22Rv1 (cell line): ENCODE measurements around the gene HAUS7.

ENCODE experiments used
- ZFX ChIP-seq: fragments of 450-650 bp; IDR thresholded peaks from 2 replicates; pipeline ENCODE4 v1.6.1; 2017; ENCODE audit warnings: antibody characterized with exemption, borderline replicate concordance
- TF ChIP-seq, protein P1 (sequence below): fragments of 450-650 bp; IDR thresholded peaks from 2 replicates; pipeline ENCODE4 v1.5.1; 2017; ENCODE audit warnings: mild to moderate bottlenecking

DNA sequence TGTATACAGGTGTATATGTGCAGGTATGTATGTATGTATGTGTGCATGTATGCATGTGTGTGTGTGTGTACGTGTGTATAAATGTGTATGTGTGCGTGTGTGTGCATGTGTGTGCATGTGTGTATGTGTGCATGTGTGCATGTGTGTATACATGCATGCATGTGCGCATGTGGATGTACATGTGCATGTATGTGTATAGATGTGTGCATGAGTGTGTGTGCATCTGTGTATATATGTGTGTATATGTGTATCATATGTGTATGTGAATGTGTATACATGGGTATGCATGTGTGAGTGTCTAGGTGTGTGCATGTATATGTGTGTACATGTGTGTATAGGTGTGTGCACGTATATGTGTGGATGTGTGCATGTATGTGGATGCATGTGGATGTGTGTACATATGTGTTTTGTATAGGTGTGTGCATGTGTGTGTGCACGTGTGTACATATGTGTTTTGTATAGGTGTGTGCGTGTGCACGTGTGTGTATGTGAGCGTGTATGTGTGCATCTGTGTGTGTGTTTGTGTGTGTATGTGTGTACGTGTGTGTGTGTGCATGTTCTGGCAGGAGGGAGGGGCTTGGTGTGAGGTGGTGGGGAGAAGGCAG is 30.4 kb upstream of the HAUS7 start:
- TF ChIP-seq, protein P1, sequence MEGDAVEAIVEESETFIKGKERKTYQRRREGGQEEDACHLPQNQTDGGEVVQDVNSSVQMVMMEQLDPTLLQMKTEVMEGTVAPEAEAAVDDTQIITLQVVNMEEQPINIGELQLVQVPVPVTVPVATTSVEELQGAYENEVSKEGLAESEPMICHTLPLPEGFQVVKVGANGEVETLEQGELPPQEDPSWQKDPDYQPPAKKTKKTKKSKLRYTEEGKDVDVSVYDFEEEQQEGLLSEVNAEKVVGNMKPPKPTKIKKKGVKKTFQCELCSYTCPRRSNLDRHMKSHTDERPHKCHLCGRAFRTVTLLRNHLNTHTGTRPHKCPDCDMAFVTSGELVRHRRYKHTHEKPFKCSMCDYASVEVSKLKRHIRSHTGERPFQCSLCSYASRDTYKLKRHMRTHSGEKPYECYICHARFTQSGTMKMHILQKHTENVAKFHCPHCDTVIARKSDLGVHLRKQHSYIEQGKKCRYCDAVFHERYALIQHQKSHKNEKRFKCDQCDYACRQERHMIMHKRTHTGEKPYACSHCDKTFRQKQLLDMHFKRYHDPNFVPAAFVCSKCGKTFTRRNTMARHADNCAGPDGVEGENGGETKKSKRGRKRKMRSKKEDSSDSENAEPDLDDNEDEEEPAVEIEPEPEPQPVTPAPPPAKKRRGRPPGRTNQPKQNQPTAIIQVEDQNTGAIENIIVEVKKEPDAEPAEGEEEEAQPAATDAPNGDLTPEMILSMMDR = no peak
- TF ChIP-seq ZFX = no peak
